ENCODE measurements around the gene METTL26. TPM values are rescaled to one million over a fixed set of nuclear protein-coding genes. Genes with fewer than 3 reads are reported as not detected.

Gene METTL26
- total and polyA plus RNA-seq, 9 of the 15 experiments (the other 6 are each of a cell fraction or from before 2014, with no cell fraction given) = 7.3 to 262 (median 80.9) TPM

GRCh38 chr16:679814-680624 lies 43.9 kb upstream of the METTL26 start, which contains the start of gene STUB1 (continued):
- TF ChIP-seq GTF3C2 (IDR thresholded peaks at IDR 0.05; ENCODE audit: borderline replicate concordance, extremely low read depth, insufficient read length) (no peak), HEY1 (CRISPR knock-in tag; IDR thresholded peaks at IDR 0.05; ENCODE audit: borderline replicate concordance) (no peak), ZNF75A (CRISPR knock-in tag; IDR thresholded peaks at IDR 0.05) (no peak), CREBBP (IDR thresholded peaks at IDR 0.05; ENCODE audit: low read depth, low read length) (no peak), RBM39 (optimal IDR thresholded peaks at IDR 0.05; ENCODE audit: low read depth, low read length) (no peak), TCFL5 (CRISPR knock-in tag; conservative IDR thresholded peaks at IDR 0.05) (no peak), RHOXF2B (CRISPR knock-in tag; conservative IDR thresholded peaks at IDR 0.05) (no peak), ZFP30 (CRISPR knock-in tag; IDR thresholded peaks at IDR 0.05; ENCODE audit: borderline replicate concordance) (no peak), GATAD2B (IDR thresholded peaks at IDR 0.05; ENCODE audit: borderline replicate concordance) (peak; percentile 93), ZBTB11 (CRISPR knock-in tag; IDR thresholded peaks at IDR 0.05) (peak; percentile 59 to 93 (median 66); a peak in 5 of 6 replicates), BCLAF1 (IDR thresholded peaks at IDR 0.05; ENCODE audit: borderline replicate concordance in 1 of 2, control insufficient read depth in 1 of 2, low read depth in 2 of 2, low read length in 1 of 2) (no peak), MTA3 (IDR thresholded peaks at IDR 0.05; ENCODE audit: borderline replicate concordance) (peak; percentile 65), ZNF143 (CRISPR knock-in tag; IDR thresholded peaks at IDR 0.05) (no peak), TRIM28 (IDR thresholded peaks at IDR 0.05) (no peak), POLR2A (conservative IDR thresholded peaks at IDR 0.05) (no peak; the same call in 1 of the 2 replicates)
